GM23338 (cell line): ENCODE measurements around the gene MITF. TPM values are rescaled to one million over a fixed set of nuclear protein-coding genes. Genes with fewer than 3 reads are reported as not detected.

Experiments used
- ATAC-seq: fragments of 200-7000 bp; cut with Tn5 transposase; 3 replicates; pipeline ENCODE4 v1.9.1; 2020
- DNase-seq: peaks from one replicate; pipeline ENCODE4 v3.0.0-alpha.2; 2015; ENCODE audit warnings: low spot score
- H2AFZ ChIP-seq: fragments of 200-600 bp; sonication (generic); 2 replicates; pipeline ENCODE4 v1.8.0; 2016; ENCODE audit warnings: antibody characterized with exemption, mild to moderate bottlenecking, moderate library complexity
- H3F3A ChIP-seq: fragments of 200-600 bp; sonication (generic); replicated peaks from 2 replicates; pipeline ENCODE4 v1.8.0; 2017; ENCODE audit warnings: antibody characterized with exemption, mixed run types, low read depth
- H3K27ac ChIP-seq: fragments of 200-600 bp; sonication (generic); 2 replicates; pipeline ENCODE4 v1.6.1; 2016; ENCODE audit warnings: low read depth
- H3K27me3 ChIP-seq: fragments of 200-600 bp; sonication (generic); 2 replicates; pipeline ENCODE4 v1.8.0; 2016; ENCODE audit warnings: mild to moderate bottlenecking, mixed run types, moderate library complexity; ENCODE audit not compliant: insufficient read depth
- H3K36me3 ChIP-seq: fragments of 200-600 bp; sonication (generic); 2 replicates; pipeline ENCODE4 v1.8.0; 2016; ENCODE audit warnings: mild to moderate bottlenecking; ENCODE audit not compliant: insufficient read depth
- H3K4me1 ChIP-seq: fragments of 200-600 bp; sonication (generic); 2 replicates; pipeline ENCODE4 v1.8.0; 2016; ENCODE audit warnings: mild to moderate bottlenecking, moderate library complexity; ENCODE audit not compliant: insufficient read depth
- H3K4me2 ChIP-seq: fragments of 200-600 bp; sonication (generic); 2 replicates; pipeline ENCODE4 v1.7.1; 2017; ENCODE audit warnings: mixed run types
- H3K4me3 ChIP-seq: fragments of 200-600 bp; sonication (generic); 2 replicates; pipeline ENCODE4 v1.6.1; 2016; ENCODE audit warnings: mixed run types
- H3K79me2 ChIP-seq: fragments of 200-600 bp; sonication (generic); replicated peaks from 2 replicates; pipeline ENCODE4 v1.8.0; 2017; ENCODE audit warnings: mild to moderate bottlenecking; ENCODE audit not compliant: insufficient read depth
- H3K9me2 ChIP-seq: fragments of 200-600 bp; sonication (generic); 2 replicates; pipeline ENCODE4 v1.8.0; 2017; ENCODE audit not compliant: insufficient read depth
- H4K20me1 ChIP-seq: fragments of 200-600 bp; sonication (generic); replicated peaks from 2 replicates; pipeline ENCODE4 v1.8.0; 2017; ENCODE audit warnings: mild to moderate bottlenecking; ENCODE audit not compliant: insufficient read depth
- H3K27ac Mint-ChIP-seq: 2 replicates; pipeline ENCODE4 v1.8.0; 2020; ENCODE audit warnings: inconsistent platforms, mild to moderate bottlenecking, moderate library complexity, mixed read lengths
- H3K27me3 Mint-ChIP-seq: 3 replicates; pipeline ENCODE4 v1.8.0; 2022; ENCODE audit warnings: low read depth, mild to moderate bottlenecking, moderate library complexity, mixed read lengths, inconsistent platforms; ENCODE audit not compliant: insufficient read depth, poor library complexity
- H3K36me3 Mint-ChIP-seq: 3 replicates; pipeline ENCODE4 v1.8.0; 2021; ENCODE audit warnings: low read depth, mild to moderate bottlenecking, inconsistent platforms, moderate library complexity, mixed read lengths
- H3K4me1 Mint-ChIP-seq: 3 replicates; pipeline ENCODE4 v1.8.0; 2020; ENCODE audit warnings: mild to moderate bottlenecking, inconsistent platforms, mixed read lengths
- H3K4me3 Mint-ChIP-seq: 3 replicates; pipeline ENCODE4 v1.8.0; 2021; ENCODE audit warnings: moderate library complexity, mild to moderate bottlenecking, inconsistent platforms, mixed read lengths
- H3K9me3 Mint-ChIP-seq: 3 replicates; pipeline ENCODE4 v1.8.0; 2020; ENCODE audit warnings: moderate library complexity, mild to moderate bottlenecking, inconsistent platforms, mixed read lengths
- CREB1 ChIP-seq: fragments of 250-450 bp; sonication (Bioruptor Pico); IDR thresholded peaks from 2 replicates; pipeline ENCODE4 v1.5.0; 2020; ENCODE audit warnings: low read depth, mild to moderate bottlenecking, moderate library complexity
- EZH2phosphoT487 ChIP-seq: fragments of 200-600 bp; sonication (generic); IDR thresholded peaks from one replicate; pipeline ENCODE4 v1.8.1; 2018; ENCODE audit warnings: antibody characterized with exemption; ENCODE audit not compliant: unreplicated experiment
- JUNB ChIP-seq: IDR thresholded peaks from one replicate; pipeline ENCODE4 v1.6.1; 2016; ENCODE audit warnings: antibody characterized with exemption; ENCODE audit not compliant: unreplicated experiment
- NANOG ChIP-seq: IDR thresholded peaks from 2 replicates; pipeline ENCODE4 v1.6.1; 2016; ENCODE audit warnings: antibody characterized with exemption, borderline replicate concordance
- POLR2AphosphoS5 ChIP-seq: IDR thresholded peaks from 2 replicates; pipeline ENCODE4 v1.6.1; 2016; ENCODE audit warnings: antibody characterized with exemption, low read depth
- REST ChIP-seq: IDR thresholded peaks from one replicate; pipeline ENCODE4 v1.6.1; 2018; ENCODE audit warnings: antibody characterized with exemption; ENCODE audit not compliant: unreplicated experiment
- STAT1 ChIP-seq: IDR thresholded peaks from one replicate; pipeline ENCODE4 v1.6.1; 2016; ENCODE audit warnings: antibody characterized with exemption; ENCODE audit not compliant: unreplicated experiment
- ZNF114 ChIP-seq: fragments of 250-450 bp; sonication (Bioruptor Pico); IDR thresholded peaks from 2 replicates; pipeline ENCODE4 v1.5.0; 2020; ENCODE audit warnings: mild to moderate bottlenecking, moderate library complexity
- ZNF331 ChIP-seq: fragments of 250-450 bp; sonication (Bioruptor Pico); IDR thresholded peaks from 2 replicates; pipeline ENCODE4 v1.5.0; 2020; ENCODE audit warnings: low read depth, mild to moderate bottlenecking, moderate library complexity
- polyA plus RNA-seq: library from polyadenylated mRNA; unstranded; fragments of >200 nt; fragmentation: Nextera tagmentation; extraction: Ambion mirVana; gene quantifications from 2 replicates; pipeline ENCODE4 v1.2.1, GENCODE V29; 2016
- total RNA-seq: library from RNA; depleted of rRNA; stranded (reverse); fragments of >200 nt; shearing (Covaris generic); gene quantifications from 2 replicates; pipeline ENCODE4 v1.2.3, GENCODE V29; 2014

MITF gene
- total and polyA plus RNA-seq, 2 experiments from 2014 or later = 1.9 to 2.4 TPM

GRCh38 chr3:69785769-69786320 is 46.6 kb downstream of the MITF start:
- Histone ChIP-seq H2AFZ (no peak overlapping the region), H3K27me3 (no peaks in the 10 kb centered on the region), H3K4me3 (no peak overlapping the region), H3K4me2 (no peak overlapping the region), H3K4me1 (peaks cover 6% of the 10 kb centered on the region; the same call in 1 of the 2 replicates), H4K20me1 (no peaks in the 10 kb centered on the region), H3K36me3 (no peaks in the 10 kb centered on the region), H3K27ac (no peak overlapping the region), H3F3A (no peaks in the 10 kb centered on the region), H3K79me2 (no peaks in the 10 kb centered on the region), H3K9me2 (0 out of 2 replicates have a peak, but pooled peaks cover 3% of the 10 kb centered on the region)
- peak; percentile 16 for DNase-seq
- no peaks in the 10 kb centered on the region for H3K9me3 Mint-ChIP-seq
- peaks cover 19% of the 10 kb centered on the region for H3K4me1 Mint-ChIP-seq
- H3K27ac Mint-ChIP-seq = no peak overlapping the region
- H3K36me3 Mint-ChIP-seq = no peaks in the 10 kb centered on the region
- TF ChIP-seq JUNB = no peak
- no peak for TF ChIP-seq ZNF114
- TF ChIP-seq POLR2AphosphoS5 = no peak
- no peak for ATAC-seq
- H3K27me3 Mint-ChIP-seq = peaks cover 3% of the 10 kb centered on the region
- no peak overlapping the region for H3K4me3 Mint-ChIP-seq

GRCh38 chr3:69786854-69787253 is 47.6 kb downstream of the MITF start:
- Histone ChIP-seq H3K4me2 (no peak overlapping the region), H3K27me3 (no peaks in the 10 kb centered on the region), H3K9me2 (0 out of 2 replicates have a peak, but pooled peaks cover 3% of the 10 kb centered on the region), H3K4me1 (peaks cover 17% of the 10 kb centered on the region), H3K36me3 (no peaks in the 10 kb centered on the region), H3K79me2 (no peaks in the 10 kb centered on the region), H4K20me1 (no peaks in the 10 kb centered on the region), H3K27ac (no peak overlapping the region), H3K4me3 (no peak overlapping the region), H3F3A (no peaks in the 10 kb centered on the region), H2AFZ (no peak overlapping the region)
- Mint-ChIP-seq H3K4me1 (peaks cover 27% of the 10 kb centered on the region), H3K36me3 (no peaks in the 10 kb centered on the region), H3K27me3 (peaks cover 3% of the 10 kb centered on the region), H3K9me3 (no peaks in the 10 kb centered on the region), H3K4me3 (no peak overlapping the region), H3K27ac (no peak overlapping the region)
- TF ChIP-seq REST = no peak
- no peak for TF ChIP-seq ZNF331 (CRISPR knock-in tag)
- no peak for TF ChIP-seq CREB1
- no peak for TF ChIP-seq JUNB
- TF ChIP-seq NANOG = no peak
- TF ChIP-seq EZH2phosphoT487 = no peak
- no peak for TF ChIP-seq STAT1
- ATAC-seq (no peak), DNase-seq (no peak)
